HEK293 (cell line): Measurements from ENCODE around the gene NCKAP5.

Experiments
- ELK4 ChIP-seq: IDR thresholded peaks from 2 replicates; pipeline ENCODE4 v1.6.1; 2011; ENCODE audit warnings: mild to moderate bottlenecking, low read depth, low read length, borderline replicate concordance
- RBAK ChIP-seq: fragments of 450-650 bp; formaldehyde crosslinking; IDR thresholded peaks from 2 replicates; pipeline ENCODE4 v1.5.1; 2016; ENCODE audit warnings: missing biosample characterization, missing genetic modification characterization
- YY1 ChIP-seq: fragments of 450-650 bp; formaldehyde crosslinking; IDR thresholded peaks from 2 replicates; pipeline ENCODE4 v1.5.1; 2018; ENCODE audit warnings: missing biosample characterization, missing genetic modification characterization
- ZBTB1 ChIP-seq: fragments of 450-650 bp; formaldehyde crosslinking; IDR thresholded peaks from 2 replicates; pipeline ENCODE4 v1.5.1; 2016; ENCODE audit warnings: missing biosample characterization, missing genetic modification characterization
- ZBTB44 ChIP-seq: fragments of 450-650 bp; IDR thresholded peaks from 2 replicates; pipeline ENCODE4 v1.5.1; 2018; ENCODE audit warnings: missing biosample characterization, mild to moderate bottlenecking, missing genetic modification characterization
- ZBTB49 ChIP-seq: fragments of 450-650 bp; formaldehyde crosslinking; IDR thresholded peaks from 2 replicates; pipeline ENCODE4 v1.5.1; 2016; ENCODE audit warnings: missing biosample characterization, missing genetic modification characterization, low read depth
- ZFP3 ChIP-seq: fragments of 450-650 bp; formaldehyde crosslinking; IDR thresholded peaks from 2 replicates; pipeline ENCODE4 v1.5.1; 2016; ENCODE audit warnings: low read depth, missing biosample characterization, missing genetic modification characterization
- ZNF121 ChIP-seq: fragments of 450-650 bp; formaldehyde crosslinking; IDR thresholded peaks from 2 replicates; pipeline ENCODE4 v1.5.1; 2016; ENCODE audit warnings: missing biosample characterization, missing genetic modification characterization
- ZNF140 ChIP-seq: fragments of 450-650 bp; formaldehyde crosslinking; IDR thresholded peaks from 2 replicates; pipeline ENCODE4 v1.5.1; 2016; ENCODE audit warnings: missing biosample characterization, missing genetic modification characterization
- ZNF37A ChIP-seq: fragments of 450-650 bp; IDR thresholded peaks from 2 replicates; pipeline ENCODE4 v1.5.1; 2018; ENCODE audit warnings: missing biosample characterization, missing genetic modification characterization
- TF ChIP-seq, protein P1 (sequence below): fragments of 450-650 bp; formaldehyde crosslinking; IDR thresholded peaks from 2 replicates; pipeline ENCODE4 v1.5.1; 2016; ENCODE audit warnings: missing biosample characterization, missing genetic modification characterization
- TF ChIP-seq, protein P2 (sequence below): fragments of 450-650 bp; formaldehyde crosslinking; IDR thresholded peaks from 2 replicates; pipeline ENCODE4 v1.5.1; 2016; ENCODE audit warnings: missing biosample characterization, missing genetic modification characterization

- no peak for TF ChIP-seq ZBTB49 (tag by site-specific recombination)
- TF ChIP-seq ZFP3 (tag by site-specific recombination): no peak
- TF ChIP-seq, protein P1, sequence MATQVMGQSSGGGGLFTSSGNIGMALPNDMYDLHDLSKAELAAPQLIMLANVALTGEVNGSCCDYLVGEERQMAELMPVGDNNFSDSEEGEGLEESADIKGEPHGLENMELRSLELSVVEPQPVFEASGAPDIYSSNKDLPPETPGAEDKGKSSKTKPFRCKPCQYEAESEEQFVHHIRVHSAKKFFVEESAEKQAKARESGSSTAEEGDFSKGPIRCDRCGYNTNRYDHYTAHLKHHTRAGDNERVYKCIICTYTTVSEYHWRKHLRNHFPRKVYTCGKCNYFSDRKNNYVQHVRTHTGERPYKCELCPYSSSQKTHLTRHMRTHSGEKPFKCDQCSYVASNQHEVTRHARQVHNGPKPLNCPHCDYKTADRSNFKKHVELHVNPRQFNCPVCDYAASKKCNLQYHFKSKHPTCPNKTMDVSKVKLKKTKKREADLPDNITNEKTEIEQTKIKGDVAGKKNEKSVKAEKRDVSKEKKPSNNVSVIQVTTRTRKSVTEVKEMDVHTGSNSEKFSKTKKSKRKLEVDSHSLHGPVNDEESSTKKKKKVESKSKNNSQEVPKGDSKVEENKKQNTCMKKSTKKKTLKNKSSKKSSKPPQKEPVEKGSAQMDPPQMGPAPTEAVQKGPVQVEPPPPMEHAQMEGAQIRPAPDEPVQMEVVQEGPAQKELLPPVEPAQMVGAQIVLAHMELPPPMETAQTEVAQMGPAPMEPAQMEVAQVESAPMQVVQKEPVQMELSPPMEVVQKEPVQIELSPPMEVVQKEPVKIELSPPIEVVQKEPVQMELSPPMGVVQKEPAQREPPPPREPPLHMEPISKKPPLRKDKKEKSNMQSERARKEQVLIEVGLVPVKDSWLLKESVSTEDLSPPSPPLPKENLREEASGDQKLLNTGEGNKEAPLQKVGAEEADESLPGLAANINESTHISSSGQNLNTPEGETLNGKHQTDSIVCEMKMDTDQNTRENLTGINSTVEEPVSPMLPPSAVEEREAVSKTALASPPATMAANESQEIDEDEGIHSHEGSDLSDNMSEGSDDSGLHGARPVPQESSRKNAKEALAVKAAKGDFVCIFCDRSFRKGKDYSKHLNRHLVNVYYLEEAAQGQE: no peak
- no peak for TF ChIP-seq ZBTB1 (tag by site-specific recombination)
- TF ChIP-seq, protein P2, sequence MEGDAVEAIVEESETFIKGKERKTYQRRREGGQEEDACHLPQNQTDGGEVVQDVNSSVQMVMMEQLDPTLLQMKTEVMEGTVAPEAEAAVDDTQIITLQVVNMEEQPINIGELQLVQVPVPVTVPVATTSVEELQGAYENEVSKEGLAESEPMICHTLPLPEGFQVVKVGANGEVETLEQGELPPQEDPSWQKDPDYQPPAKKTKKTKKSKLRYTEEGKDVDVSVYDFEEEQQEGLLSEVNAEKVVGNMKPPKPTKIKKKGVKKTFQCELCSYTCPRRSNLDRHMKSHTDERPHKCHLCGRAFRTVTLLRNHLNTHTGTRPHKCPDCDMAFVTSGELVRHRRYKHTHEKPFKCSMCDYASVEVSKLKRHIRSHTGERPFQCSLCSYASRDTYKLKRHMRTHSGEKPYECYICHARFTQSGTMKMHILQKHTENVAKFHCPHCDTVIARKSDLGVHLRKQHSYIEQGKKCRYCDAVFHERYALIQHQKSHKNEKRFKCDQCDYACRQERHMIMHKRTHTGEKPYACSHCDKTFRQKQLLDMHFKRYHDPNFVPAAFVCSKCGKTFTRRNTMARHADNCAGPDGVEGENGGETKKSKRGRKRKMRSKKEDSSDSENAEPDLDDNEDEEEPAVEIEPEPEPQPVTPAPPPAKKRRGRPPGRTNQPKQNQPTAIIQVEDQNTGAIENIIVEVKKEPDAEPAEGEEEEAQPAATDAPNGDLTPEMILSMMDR (tag by site-specific recombination): no peak
- no peak for TF ChIP-seq ELK4
- TF ChIP-seq ZBTB44 (tag by site-specific recombination): no peak
- no peak for TF ChIP-seq ZNF140 (tag by site-specific recombination)
- TF ChIP-seq RBAK: no peak
- no peak for TF ChIP-seq YY1 (tag by site-specific recombination)
- no peak for TF ChIP-seq ZNF37A (tag by site-specific recombination)
- no peak for TF ChIP-seq ZNF121 (tag by site-specific recombination)
Observed at GRCh38 chr2:133431289-133431688, 137.0 kb downstream of the NCKAP5 start.
